Fibroblast of lung (primary cell): ENCODE data around the gene ZBTB17. TPM values are rescaled to one million over a fixed set of nuclear protein-coding genes. Genes with fewer than 3 reads are reported as not detected.

ENCODE experiments used
- DNase-seq, 2 donors: peaks; one replicate each; pipeline versions ENCODE4 v3.0.0 to v3.0.0-alpha.2; 2010; ENCODE audit warnings: low read depth in 2 of 2
- H2AFZ ChIP-seq: 2 replicates; pipeline ENCODE4 v1.5.1; 2012; ENCODE audit warnings: low read length, control low read depth, inconsistent platforms
- H3K27ac ChIP-seq: 2 replicates; pipeline ENCODE4 v1.5.1; 2011; ENCODE audit warnings: low read length, control low read depth; ENCODE audit not compliant: insufficient read depth
- H3K27me3 ChIP-seq: 2 replicates; pipeline ENCODE4 v1.5.1; 2011; ENCODE audit warnings: mild to moderate bottlenecking, low read length; ENCODE audit not compliant: control insufficient read depth, insufficient read depth
- H3K36me3 ChIP-seq: 2 replicates; pipeline ENCODE4 v1.5.1; 2011; ENCODE audit warnings: low read length; ENCODE audit not compliant: control insufficient read depth, insufficient read depth
- H3K4me1 ChIP-seq: 2 replicates; pipeline ENCODE4 v1.5.1; 2011; ENCODE audit warnings: low read length; ENCODE audit not compliant: control insufficient read depth, insufficient read depth; ENCODE audit errors: extremely low read depth
- H3K4me2 ChIP-seq: 2 replicates; pipeline ENCODE4 v1.5.1; 2011; ENCODE audit warnings: low read length, control low read depth; ENCODE audit not compliant: insufficient read depth; ENCODE audit errors: extremely low read depth
- H3K4me3 ChIP-seq, 4 experiments: fragments of 200-600 bp in 1 of 4; sonication (generic) in 1 of 4; replicated peaks in 1 of 4; 2 replicates each; pipeline ENCODE4 v1.5.1; 2011 to 2016; ENCODE audit warnings: low read length in 4 of 4, low read depth in 3 of 4, mild to moderate bottlenecking in 3 of 4, control low read depth in 2 of 4, inconsistent platforms in 1 of 4, mixed read lengths in 1 of 4; ENCODE audit not compliant: insufficient read depth in 1 of 4; ENCODE audit errors: control extremely low read depth in 1 of 4
- H3K79me2 ChIP-seq: 2 replicates; pipeline ENCODE4 v1.5.1; 2012; ENCODE audit warnings: mild to moderate bottlenecking, low read length, inconsistent platforms; ENCODE audit not compliant: control insufficient read depth, insufficient read depth
- H3K9ac ChIP-seq: 2 replicates; pipeline ENCODE4 v1.5.1; 2011; ENCODE audit warnings: mild to moderate bottlenecking, low read length, control low read depth; ENCODE audit not compliant: insufficient read depth
- H3K9me3 ChIP-seq: 2 replicates; pipeline ENCODE4 v1.5.1; 2012; ENCODE audit warnings: low read depth, low read length; ENCODE audit not compliant: control insufficient read depth, insufficient read depth
- H4K20me1 ChIP-seq: 2 replicates; pipeline ENCODE4 v1.5.1; 2011; ENCODE audit warnings: low read length; ENCODE audit not compliant: control insufficient read depth, insufficient read depth; ENCODE audit errors: extremely low read depth
- EZH2 ChIP-seq: IDR thresholded peaks from 2 replicates; pipeline ENCODE4 v1.5.1; 2012; ENCODE audit warnings: low read length, control low read depth, mild to moderate bottlenecking; ENCODE audit errors: missing control alignments
- polyA plus RNA-seq, 2 donors: library from polyadenylated mRNA; depleted of rRNA in 1 of 2; stranded (reverse) in 1 of 2; unstranded in 1 of 2; fragments of >200 nt; gene quantifications; 2 replicates each; pipeline ENCODE4 v1.2.1, GENCODE V29; 2011 to 2012; ENCODE audit warnings: missing spikeins in 1 of 2
- total RNA-seq: library from RNA; depleted of rRNA; stranded (reverse); fragments of >200 nt; gene quantifications from 2 replicates; pipeline ENCODE4 v1.2.1, GENCODE V29; 2014
- TF ChIP-seq, protein P1 (sequence below), 2 donors: IDR thresholded peaks in 1 of 2; conservative IDR thresholded peaks in 1 of 2; 1 replicate in 1 of 2; 2 replicates in 1 of 2; pipeline ENCODE4 v1.5.1; 2011 to 2012; ENCODE audit warnings: low read length in 2 of 2, control low read depth in 1 of 2, inconsistent platforms in 1 of 2, low read depth in 1 of 2, mild to moderate bottlenecking in 1 of 2

ZBTB17 gene
- total and polyA plus RNA-seq, 2 donors (not counting 1 experiment from before 2014, with no cell fraction given): 12.6 to 54.3 TPM

DNA sequence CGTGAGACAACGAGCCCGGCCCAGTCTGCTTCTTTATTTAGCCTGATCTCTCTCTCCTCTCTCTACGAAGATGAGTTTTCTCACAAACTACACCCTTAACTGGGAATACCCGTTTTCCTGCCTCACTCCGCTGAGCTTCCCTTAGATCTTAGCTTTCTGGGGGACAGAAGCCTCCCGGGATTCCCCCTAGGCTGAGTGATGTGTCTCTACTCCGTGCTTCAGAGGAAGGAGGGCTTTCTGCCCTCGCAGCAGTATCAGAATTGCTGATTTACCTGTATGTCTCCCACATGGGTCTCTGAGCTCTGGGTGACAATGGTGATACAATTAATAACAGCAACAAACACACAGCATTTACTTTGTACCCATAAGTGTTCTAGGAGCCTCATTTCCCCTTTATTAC is 1.0 kb downstream of the ZBTB17 start:
- Histone ChIP-seq H3K79me2 (peaks cover 46% of the 10 kb centered on the region), H3K36me3 (peaks cover 12% of the 10 kb centered on the region), H3K27me3 (no peaks in the 10 kb centered on the region), H3K9me3 (no peaks in the 10 kb centered on the region), H2AFZ (no peak overlapping the region), H3K27ac (peak overlapping the region; percentile 83), H3K4me2 (peak overlapping the region; percentile 96), H4K20me1 (no peaks in the 10 kb centered on the region), H3K4me1 (no peaks in the 10 kb centered on the region), H3K9ac (peak overlapping the region; percentile 94), H3K4me3 (peak overlapping the region; percentile 77 to 88 (median 81))
- TF ChIP-seq, protein P1, sequence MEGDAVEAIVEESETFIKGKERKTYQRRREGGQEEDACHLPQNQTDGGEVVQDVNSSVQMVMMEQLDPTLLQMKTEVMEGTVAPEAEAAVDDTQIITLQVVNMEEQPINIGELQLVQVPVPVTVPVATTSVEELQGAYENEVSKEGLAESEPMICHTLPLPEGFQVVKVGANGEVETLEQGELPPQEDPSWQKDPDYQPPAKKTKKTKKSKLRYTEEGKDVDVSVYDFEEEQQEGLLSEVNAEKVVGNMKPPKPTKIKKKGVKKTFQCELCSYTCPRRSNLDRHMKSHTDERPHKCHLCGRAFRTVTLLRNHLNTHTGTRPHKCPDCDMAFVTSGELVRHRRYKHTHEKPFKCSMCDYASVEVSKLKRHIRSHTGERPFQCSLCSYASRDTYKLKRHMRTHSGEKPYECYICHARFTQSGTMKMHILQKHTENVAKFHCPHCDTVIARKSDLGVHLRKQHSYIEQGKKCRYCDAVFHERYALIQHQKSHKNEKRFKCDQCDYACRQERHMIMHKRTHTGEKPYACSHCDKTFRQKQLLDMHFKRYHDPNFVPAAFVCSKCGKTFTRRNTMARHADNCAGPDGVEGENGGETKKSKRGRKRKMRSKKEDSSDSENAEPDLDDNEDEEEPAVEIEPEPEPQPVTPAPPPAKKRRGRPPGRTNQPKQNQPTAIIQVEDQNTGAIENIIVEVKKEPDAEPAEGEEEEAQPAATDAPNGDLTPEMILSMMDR (conservative IDR thresholded peaks at IDR 0.05 in 1 of 2, IDR thresholded peaks at IDR 0.05 in 1 of 2; ENCODE audit: low read depth in 1 of 2, low read length in 2 of 2): no peak
- no peak for TF ChIP-seq EZH2
- no peak for DNase-seq

DNA sequence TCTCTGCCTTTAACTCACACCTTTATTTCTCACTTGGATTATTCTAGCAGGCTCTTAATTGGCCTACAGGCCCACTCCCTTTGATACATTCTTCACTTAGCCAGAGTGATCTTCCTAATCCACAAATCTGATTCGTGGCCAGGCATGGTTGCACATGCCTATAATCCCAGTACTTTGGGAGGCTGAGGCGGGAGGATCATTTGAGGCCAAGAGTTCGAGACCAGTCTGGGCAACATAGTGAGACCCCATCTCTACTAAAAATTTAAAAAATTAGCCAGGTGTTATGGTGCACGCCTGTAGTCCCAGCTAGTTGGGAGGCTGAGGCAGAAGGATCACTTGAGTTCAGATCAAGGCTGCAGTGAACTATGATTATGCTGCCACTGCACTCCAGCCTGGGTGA is 2.1 kb downstream of the ZBTB17 start:
- H3K36me3 ChIP-seq: peaks cover 17% of the 10 kb centered on the region
- H3K27ac ChIP-seq: no peak overlapping the region
- no peak overlapping the region for H3K9ac ChIP-seq
- no peak for DNase-seq
- H3K4me1 ChIP-seq: no peaks in the 10 kb centered on the region
- no peak for TF ChIP-seq EZH2
- TF ChIP-seq, protein P1 (conservative IDR thresholded peaks at IDR 0.05 in 1 of 2, IDR thresholded peaks at IDR 0.05 in 1 of 2; ENCODE audit: low read depth in 1 of 2, low read length in 2 of 2): no peak
- H2AFZ ChIP-seq: no peak overlapping the region
- no peaks in the 10 kb centered on the region for H3K9me3 ChIP-seq
- H3K4me2 ChIP-seq: no peak overlapping the region
- no peak overlapping the region for H3K4me3 ChIP-seq
- H4K20me1 ChIP-seq: no peaks in the 10 kb centered on the region
- H3K27me3 ChIP-seq: no peaks in the 10 kb centered on the region
- peaks cover 55% of the 10 kb centered on the region for H3K79me2 ChIP-seq

DNA sequence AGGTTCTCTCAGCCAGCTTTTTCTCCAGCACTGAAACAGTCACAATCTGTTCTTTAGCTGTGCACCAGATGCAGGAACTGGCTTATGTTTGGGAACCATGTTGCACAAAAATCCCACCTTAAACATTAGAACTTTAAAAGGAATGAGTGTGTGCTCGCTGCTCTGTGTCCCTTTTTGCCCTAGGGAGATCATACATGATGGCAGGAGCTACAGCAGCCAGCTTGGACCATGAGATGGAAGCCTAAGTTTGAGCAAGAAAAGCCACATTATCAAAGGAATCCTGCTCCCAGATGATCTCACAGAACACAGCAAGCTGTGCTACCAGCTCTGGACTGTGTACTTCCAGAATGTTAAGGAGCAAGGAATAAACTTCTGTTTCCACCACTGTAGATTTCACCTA is 3.5 kb downstream of the ZBTB17 start:
- Histone ChIP-seq H3K36me3 (peaks cover 24% of the 10 kb centered on the region), H3K9me3 (no peaks in the 10 kb centered on the region), H3K27me3 (no peaks in the 10 kb centered on the region), H3K4me1 (no peaks in the 10 kb centered on the region), H2AFZ (no peak overlapping the region), H3K4me3 (no peak overlapping the region), H3K27ac (no peak overlapping the region), H4K20me1 (no peaks in the 10 kb centered on the region), H3K4me2 (no peak overlapping the region), H3K9ac (no peak overlapping the region), H3K79me2 (peaks cover 68% of the 10 kb centered on the region)
- no peak for DNase-seq
- TF ChIP-seq, protein P1 (conservative IDR thresholded peaks at IDR 0.05 in 1 of 2, IDR thresholded peaks at IDR 0.05 in 1 of 2; ENCODE audit: low read depth in 1 of 2, low read length in 2 of 2): no peak
- no peak for TF ChIP-seq EZH2
